ENCODE data around the gene STK39.
A peak's percentile ranks its signal among the peaks of the same experiment; 100 is the strongest.

STK39 gene

DNA sequence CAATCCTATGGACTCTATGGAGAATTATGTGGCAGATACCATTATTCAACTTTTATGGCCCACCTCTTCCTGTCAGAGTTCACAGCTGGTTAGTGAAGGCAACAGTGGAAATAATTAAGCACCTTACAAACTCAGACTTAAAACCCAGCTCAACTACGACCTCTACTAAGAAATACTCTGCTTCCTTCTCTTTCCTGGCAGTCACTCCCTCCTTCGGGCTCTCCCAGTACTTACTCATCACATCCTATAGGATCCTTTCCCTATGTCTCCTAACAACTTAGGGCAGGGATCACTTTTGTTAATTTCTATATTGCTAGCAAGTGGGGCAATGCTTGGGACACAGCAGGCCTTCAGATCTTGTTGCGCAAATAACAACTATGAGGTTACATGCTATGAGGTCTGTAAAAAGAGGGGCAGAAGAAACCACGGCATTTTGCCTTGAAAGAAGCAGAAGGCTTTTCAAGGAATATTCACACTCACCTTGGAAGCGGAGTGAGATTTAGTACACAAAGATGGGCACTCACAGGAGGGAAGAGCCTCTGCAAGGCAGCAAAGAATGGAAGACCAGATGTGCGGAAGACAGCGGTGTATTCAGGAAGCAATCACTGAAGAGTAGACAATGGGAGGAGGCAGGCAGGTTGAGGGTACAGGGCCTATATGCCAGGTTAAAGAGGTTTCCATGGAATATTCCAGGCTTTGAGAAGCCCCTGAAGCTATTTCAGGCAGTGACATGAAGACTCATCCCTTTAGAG, 2.1 kb downstream of the STK39 start:
- no peak overlapping the region for H3K4me3 ChIP-seq (ENCODE audit: low read length)
- peak; percentile 5 for TF ChIP-seq CTCF (IDR thresholded peaks at IDR 0.05; ENCODE audit: insufficient read depth, low read depth, low read length, missing control alignments)

DNA sequence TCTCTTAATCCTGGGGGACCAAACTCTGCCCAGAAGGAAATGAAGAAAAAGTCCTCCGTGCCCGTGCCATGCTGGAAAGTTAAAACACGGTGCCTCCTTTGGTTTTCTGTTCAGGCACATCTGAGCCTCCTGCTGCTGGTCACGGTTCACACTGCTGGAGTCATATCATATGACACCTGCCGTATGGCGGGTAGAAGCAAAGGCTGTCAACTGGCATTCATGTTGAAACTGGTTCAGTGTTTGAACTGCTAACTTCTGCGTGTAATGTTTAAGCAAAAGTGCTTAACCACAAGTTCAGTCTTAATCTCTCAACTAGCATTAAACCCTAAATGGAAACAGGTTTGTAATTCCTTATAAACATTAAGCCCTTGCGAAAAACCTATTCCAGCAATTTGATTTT, 3.1 kb downstream of the STK39 start:
- DNase-seq (ENCODE audit: low read depth) = peak; percentile 89
- no peak overlapping the region for H3K4me3 ChIP-seq (ENCODE audit: low read length)
- TF ChIP-seq CTCF (IDR thresholded peaks at IDR 0.05; ENCODE audit: insufficient read depth, low read depth, low read length, missing control alignments) = no peak

More for the DNA sequence above, 2.1 kb downstream of the STK39 start:
- peak; percentile 53 for DNase-seq (ENCODE audit: low read depth)

GRCh38 chr2:168243061-168243460, 4.3 kb downstream of the STK39 start:
- no peak for TF ChIP-seq CTCF (IDR thresholded peaks at IDR 0.05; ENCODE audit: insufficient read depth, low read depth, low read length, missing control alignments)
- no peak overlapping the region for H3K4me3 ChIP-seq (ENCODE audit: low read length)
- no peak for DNase-seq (ENCODE audit: low read depth)

DNA sequence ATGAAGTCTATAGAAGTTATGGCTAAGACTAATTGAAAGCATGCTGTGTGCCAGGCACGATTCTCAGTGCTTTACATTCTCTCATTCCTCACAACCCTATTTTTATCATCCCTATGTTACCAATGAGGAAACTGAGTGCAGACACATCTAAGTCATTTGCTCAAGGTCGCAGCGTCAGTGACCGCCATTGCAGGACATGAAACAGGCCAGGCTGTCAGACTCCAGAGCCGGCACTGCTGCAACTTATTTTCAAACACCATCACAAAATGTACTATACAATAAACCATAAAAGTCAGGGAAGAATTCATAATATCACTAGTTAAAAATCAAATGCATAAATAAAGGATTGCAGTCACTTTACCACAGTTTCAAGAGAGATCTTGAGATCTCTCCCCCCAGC, 5.6 kb downstream of the STK39 start:
- TF ChIP-seq CTCF (IDR thresholded peaks at IDR 0.05; ENCODE audit: insufficient read depth, low read depth, low read length, missing control alignments) = no peak
- H3K4me3 ChIP-seq (ENCODE audit: low read length) = no peak overlapping the region
- DNase-seq (ENCODE audit: low read depth) = no peak

GRCh38 chr2:168241208-168241607, 6.2 kb downstream of the STK39 start:
- H3K4me3 ChIP-seq (ENCODE audit: low read length) = no peak overlapping the region
- DNase-seq (ENCODE audit: low read depth) = peak; percentile 60
- TF ChIP-seq CTCF (IDR thresholded peaks at IDR 0.05; ENCODE audit: insufficient read depth, low read depth, low read length, missing control alignments) = no peak

DNA sequence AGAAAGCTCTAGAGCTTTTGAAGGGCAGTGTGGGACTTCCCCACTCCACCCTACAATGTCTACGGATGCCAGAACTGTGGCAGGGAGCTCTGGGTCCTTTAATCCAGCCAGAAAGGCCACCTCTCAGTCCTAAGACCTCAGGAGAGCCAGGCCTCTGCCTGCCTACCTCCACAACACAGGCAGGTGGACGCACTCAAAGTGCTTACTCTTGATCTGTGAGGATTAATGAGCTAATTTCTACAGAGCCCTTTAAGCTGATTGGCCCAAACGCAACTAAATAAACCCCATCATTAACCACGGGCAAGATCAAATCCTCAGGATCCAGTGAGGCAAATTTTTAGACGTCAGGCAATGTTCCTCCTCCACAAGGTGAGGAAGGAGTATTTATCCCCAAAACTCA, 8.1 kb downstream of the STK39 start:
- no peak for TF ChIP-seq CTCF (IDR thresholded peaks at IDR 0.05; ENCODE audit: insufficient read depth, low read depth, low read length, missing control alignments)
- no peak overlapping the region for H3K4me3 ChIP-seq (ENCODE audit: low read length)
- DNase-seq (ENCODE audit: low read depth) = no peak

DNA sequence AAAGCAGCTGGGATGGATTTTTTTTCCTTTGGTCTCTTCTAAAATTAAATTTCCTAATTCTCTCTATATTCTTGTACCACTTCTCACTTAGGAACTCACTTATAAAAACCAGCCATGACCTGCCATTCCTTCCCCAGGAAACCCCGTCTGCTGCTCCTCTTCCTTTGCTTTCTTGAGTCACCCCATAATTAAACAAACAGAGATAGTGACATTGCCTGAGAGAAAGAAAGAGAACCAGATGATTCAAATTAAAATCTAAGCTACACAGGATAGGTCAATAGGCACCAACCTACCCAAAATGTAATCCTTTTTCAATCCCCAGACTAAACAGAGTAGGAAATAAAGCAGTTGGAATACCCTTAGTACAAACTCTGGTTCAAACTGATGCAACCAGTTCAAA, 9.7 kb downstream of the STK39 start:
- H3K4me3 ChIP-seq (ENCODE audit: low read length) = no peak overlapping the region
- TF ChIP-seq CTCF (IDR thresholded peaks at IDR 0.05; ENCODE audit: insufficient read depth, low read depth, low read length, missing control alignments) = no peak
- peak; percentile 42 for DNase-seq (ENCODE audit: low read depth)

Data from epithelial cell of esophagus (primary cell).